ENCODE measurements around the gene SCN2A.
"Not testable (repeated sequence)": the region's sequence is repeated elsewhere in the genome, so short reads cannot be mapped to it uniquely, and the experiment has no call there.

The SCN2A gene

DNA sequence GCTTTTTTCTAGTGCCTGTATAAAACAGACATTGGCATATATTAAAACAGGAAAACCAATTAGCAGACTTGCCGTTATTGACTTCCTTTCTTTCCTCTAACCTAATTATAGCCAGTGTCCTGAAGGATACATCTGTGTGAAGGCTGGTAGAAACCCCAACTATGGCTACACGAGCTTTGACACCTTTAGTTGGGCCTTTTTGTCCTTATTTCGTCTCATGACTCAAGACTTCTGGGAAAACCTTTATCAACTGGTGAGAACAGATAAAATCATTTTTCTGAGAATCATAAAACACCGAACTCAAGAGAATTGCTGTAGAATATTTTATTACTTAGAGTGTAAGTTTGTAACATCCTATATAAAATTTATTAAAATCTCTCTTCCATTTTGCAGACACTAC is 74.3 kb downstream of the SCN2A start:
- no peak overlapping the region for H3K9ac ChIP-seq (ENCODE audit: low read length)
- no peak overlapping the region for H3K27ac ChIP-seq (ENCODE audit: low read depth, low read length)
- H3K36me3 ChIP-seq (ENCODE audit: control insufficient read depth, insufficient read depth, low read length), result no peaks in the 10 kb centered on the region
- no peaks in the 10 kb centered on the region for H3K4me1 ChIP-seq (ENCODE audit: control insufficient read depth, insufficient read depth, low read length)
- H3K27me3 ChIP-seq (ENCODE audit: control insufficient read depth, insufficient read depth, low read length), result no peaks in the 10 kb centered on the region
- H3K4me3 ChIP-seq (ENCODE audit: low read depth, low read length), result no peak overlapping the region
- no peaks in the 10 kb centered on the region for H3K9me3 ChIP-seq (ENCODE audit: control insufficient read depth, insufficient read depth, low read depth, low read length)

DNA sequence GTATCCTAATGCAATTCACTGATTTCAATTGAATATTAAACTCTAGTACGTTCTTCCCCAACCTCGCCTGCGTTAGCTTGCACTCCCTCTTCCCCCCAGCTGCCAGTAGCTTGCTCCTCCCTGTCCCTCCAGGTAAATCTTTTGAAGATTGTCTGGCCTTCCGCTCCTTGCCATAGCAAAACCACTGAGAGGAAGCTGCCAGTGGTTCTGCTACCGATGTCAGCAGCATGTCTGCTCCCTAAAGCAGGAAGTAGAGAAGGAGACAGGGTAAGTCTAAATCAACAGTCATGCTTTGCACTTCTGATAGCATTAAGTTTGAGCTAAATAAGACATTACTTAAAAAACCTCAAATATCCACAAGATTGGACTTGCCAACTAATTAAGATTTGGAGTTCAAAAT is 89.1 kb downstream of the SCN2A start:
- Histone ChIP-seq H3K4me3 (ENCODE audit: low read depth, low read length) (no peak overlapping the region), H3K27me3 (ENCODE audit: control insufficient read depth, insufficient read depth, low read length) (no peaks in the 10 kb centered on the region), H3K9me3 (ENCODE audit: control insufficient read depth, insufficient read depth, low read depth, low read length) (no peaks in the 10 kb centered on the region), H3K36me3 (ENCODE audit: control insufficient read depth, insufficient read depth, low read length) (no peaks in the 10 kb centered on the region), H3K4me1 (ENCODE audit: control insufficient read depth, insufficient read depth, low read length) (no peaks in the 10 kb centered on the region), H3K27ac (ENCODE audit: low read depth, low read length) (no peak overlapping the region), H3K9ac (ENCODE audit: low read length) (no peak overlapping the region)

DNA sequence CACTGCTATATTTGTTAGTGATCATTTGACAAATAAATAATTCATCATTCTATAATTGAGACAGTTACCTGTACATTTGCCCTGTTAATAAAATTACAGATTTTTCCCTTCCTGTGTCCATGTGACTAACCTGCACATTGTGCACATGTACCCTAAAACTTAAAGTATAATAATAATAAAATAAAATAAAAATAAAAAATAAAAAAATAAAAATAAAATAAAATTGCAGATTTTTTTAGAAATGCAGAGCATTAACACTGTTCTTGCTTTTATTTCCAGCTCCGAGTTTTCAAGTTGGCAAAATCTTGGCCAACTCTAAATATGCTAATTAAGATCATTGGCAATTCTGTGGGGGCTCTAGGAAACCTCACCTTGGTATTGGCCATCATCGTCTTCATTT is 105.1 kb downstream of the SCN2A start:
- not testable (repeated sequence) for H3K4me3 ChIP-seq (ENCODE audit: low read depth, low read length); H3K9ac ChIP-seq (ENCODE audit: low read length); H3K27ac ChIP-seq (ENCODE audit: low read depth, low read length); H3K9me3 ChIP-seq (ENCODE audit: control insufficient read depth, insufficient read depth, low read depth, low read length); H3K27me3 ChIP-seq (ENCODE audit: control insufficient read depth, insufficient read depth, low read length); H3K36me3 ChIP-seq (ENCODE audit: control insufficient read depth, insufficient read depth, low read length); H3K4me1 ChIP-seq (ENCODE audit: control insufficient read depth, insufficient read depth, low read length)

DNA sequence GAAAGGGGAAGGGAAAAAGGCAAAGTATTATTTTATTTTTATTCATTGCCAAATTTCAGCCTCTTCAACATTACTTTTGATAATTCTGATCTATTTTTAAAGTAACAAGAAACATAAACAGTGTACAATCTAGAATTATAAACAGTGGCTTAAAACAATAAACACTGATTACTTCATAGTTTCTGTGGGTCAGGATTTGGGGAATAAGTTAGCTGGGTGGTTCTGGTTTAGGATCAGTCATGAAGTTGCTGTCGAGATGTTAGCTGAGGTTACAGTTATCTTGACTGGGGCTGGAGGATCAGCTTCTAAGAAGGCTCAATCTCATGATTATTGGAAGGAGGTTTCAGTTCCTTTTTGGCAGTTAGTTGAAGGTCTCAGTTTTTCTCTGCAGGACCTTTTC is 109.2 kb downstream of the SCN2A start:
- Histone ChIP-seq H3K36me3 (ENCODE audit: control insufficient read depth, insufficient read depth, low read length) (no peaks in the 10 kb centered on the region), H3K27ac (ENCODE audit: low read depth, low read length) (no peak overlapping the region), H3K9ac (ENCODE audit: low read length) (no peak overlapping the region), H3K4me1 (ENCODE audit: control insufficient read depth, insufficient read depth, low read length) (no peaks in the 10 kb centered on the region), H3K4me3 (ENCODE audit: low read depth, low read length) (no peak overlapping the region), H3K9me3 (ENCODE audit: control insufficient read depth, insufficient read depth, low read depth, low read length) (no peaks in the 10 kb centered on the region), H3K27me3 (ENCODE audit: control insufficient read depth, insufficient read depth, low read length) (no peaks in the 10 kb centered on the region)

DNA sequence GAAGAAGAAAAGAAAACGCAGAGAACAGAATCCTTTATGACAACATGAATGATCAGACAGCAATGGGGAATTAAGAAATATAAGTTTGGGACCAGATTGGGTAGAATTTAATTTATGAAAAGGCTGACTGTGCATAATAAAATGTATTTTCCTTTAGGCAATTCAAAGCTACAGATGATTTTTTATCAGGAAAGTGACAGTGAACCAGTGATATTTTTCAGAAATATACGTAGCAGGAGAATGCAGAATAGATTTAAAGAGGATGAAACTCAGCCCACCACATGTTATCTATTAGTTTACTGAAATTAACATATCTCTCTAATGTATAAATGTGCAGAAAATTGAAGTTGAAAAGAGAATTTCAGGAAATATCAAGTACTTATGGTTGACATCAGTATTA is 110.0 kb downstream of the SCN2A start:
- no peak overlapping the region for H3K9ac ChIP-seq (ENCODE audit: low read length)
- no peaks in the 10 kb centered on the region for H3K36me3 ChIP-seq (ENCODE audit: control insufficient read depth, insufficient read depth, low read length)
- no peaks in the 10 kb centered on the region for H3K9me3 ChIP-seq (ENCODE audit: control insufficient read depth, insufficient read depth, low read depth, low read length)
- H3K4me1 ChIP-seq (ENCODE audit: control insufficient read depth, insufficient read depth, low read length), result no peaks in the 10 kb centered on the region
- H3K4me3 ChIP-seq (ENCODE audit: low read depth, low read length), result no peak overlapping the region
- no peak overlapping the region for H3K27ac ChIP-seq (ENCODE audit: low read depth, low read length)
- H3K27me3 ChIP-seq (ENCODE audit: control insufficient read depth, insufficient read depth, low read length), result no peaks in the 10 kb centered on the region

DNA sequence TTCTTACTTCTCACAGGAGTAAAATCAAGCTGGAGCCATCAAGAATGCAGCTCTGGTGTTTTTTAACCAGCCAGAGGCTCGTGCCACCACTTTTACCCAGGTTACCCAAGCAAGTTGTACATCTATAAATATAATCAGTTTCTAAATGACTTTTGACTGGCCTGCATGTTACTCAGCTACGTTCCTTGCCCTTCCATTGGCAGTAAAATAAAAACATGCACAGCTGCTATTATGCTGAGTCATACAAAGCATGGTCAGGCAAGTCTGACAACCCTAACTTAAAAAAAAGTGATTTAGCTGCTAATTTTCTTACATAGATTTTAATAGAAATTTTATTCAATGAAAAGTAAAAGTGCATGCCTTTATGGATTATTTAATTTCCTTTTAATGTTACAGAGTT is 118.5 kb downstream of the SCN2A start:
- H3K9me3 ChIP-seq (ENCODE audit: control insufficient read depth, insufficient read depth, low read depth, low read length), result no peaks in the 10 kb centered on the region
- no peak overlapping the region for H3K27ac ChIP-seq (ENCODE audit: low read depth, low read length)
- no peaks in the 10 kb centered on the region for H3K27me3 ChIP-seq (ENCODE audit: control insufficient read depth, insufficient read depth, low read length)
- no peak overlapping the region for H3K9ac ChIP-seq (ENCODE audit: low read length)
- H3K4me3 ChIP-seq (ENCODE audit: low read depth, low read length), result no peak overlapping the region
- H3K36me3 ChIP-seq (ENCODE audit: control insufficient read depth, insufficient read depth, low read length), result no peaks in the 10 kb centered on the region
- H3K4me1 ChIP-seq (ENCODE audit: control insufficient read depth, insufficient read depth, low read length), result 0 out of 2 replicates have a peak, but pooled peaks cover 3% of the 10 kb centered on the region

DNA sequence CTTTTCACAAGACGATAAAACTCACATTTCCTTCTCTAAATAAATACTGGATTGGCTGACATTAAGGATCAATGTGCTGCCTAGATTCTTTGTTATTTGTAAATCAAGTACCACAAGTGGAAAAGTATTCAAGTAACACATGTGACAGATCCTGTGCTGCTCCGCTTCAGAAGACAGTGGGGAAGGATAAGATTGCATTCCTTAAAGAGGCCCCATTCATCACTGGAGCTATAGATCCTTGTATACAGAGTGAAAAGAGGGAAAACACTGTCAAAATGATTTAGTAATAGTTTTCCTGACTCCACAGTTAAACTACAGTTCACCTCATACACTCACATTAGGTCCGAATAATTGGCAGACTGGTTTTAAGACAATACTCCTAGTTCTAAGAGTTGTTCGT is 122.3 kb downstream of the SCN2A start:
- Histone ChIP-seq H3K9ac (ENCODE audit: low read length) (no peak overlapping the region), H3K36me3 (ENCODE audit: control insufficient read depth, insufficient read depth, low read length) (no peaks in the 10 kb centered on the region), H3K27ac (ENCODE audit: low read depth, low read length) (no peak overlapping the region), H3K4me1 (ENCODE audit: control insufficient read depth, insufficient read depth, low read length) (0 out of 2 replicates have a peak, but pooled peaks cover 3% of the 10 kb centered on the region), H3K4me3 (ENCODE audit: low read depth, low read length) (no peak overlapping the region), H3K27me3 (ENCODE audit: control insufficient read depth, insufficient read depth, low read length) (no peaks in the 10 kb centered on the region), H3K9me3 (ENCODE audit: control insufficient read depth, insufficient read depth, low read depth, low read length) (no peaks in the 10 kb centered on the region)

DNA sequence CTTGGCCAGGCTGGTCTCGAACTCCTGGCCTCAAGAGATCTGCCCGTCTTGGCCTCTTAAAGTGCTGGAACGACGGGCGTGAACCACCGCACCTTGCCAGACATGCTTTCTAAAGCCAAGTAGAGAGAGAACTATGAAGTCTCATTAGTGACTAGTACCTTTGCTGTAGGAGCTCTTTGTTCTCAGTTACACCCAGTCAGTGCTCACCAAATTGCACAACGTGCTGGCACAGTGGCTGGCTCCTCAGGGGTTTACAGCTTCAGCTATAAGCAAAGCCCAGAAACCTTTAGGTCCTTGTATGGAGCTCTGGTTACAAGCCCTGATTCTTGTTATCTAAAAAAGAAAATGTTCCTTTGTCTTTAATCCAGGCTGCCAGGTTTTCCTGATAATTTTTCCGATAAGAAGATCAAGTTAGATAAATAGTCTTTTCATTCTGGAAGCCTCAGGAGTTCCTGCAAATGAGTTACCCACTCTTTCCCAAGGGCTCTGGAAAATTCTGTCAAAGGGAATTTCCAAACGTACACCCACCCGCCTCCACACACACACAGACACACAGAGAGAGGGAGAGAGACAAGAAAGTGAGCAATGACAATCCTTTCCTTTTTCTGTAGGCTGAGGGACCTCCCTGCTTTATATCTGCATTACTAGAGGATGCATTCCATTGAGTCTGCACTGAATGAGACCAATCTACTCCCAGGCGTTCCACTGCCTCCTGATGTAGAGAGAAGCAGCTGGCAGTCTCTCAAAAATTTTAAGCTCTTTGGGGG is 130.1 kb downstream of the SCN2A start:
- no peaks in the 10 kb centered on the region for H3K36me3 ChIP-seq (ENCODE audit: control insufficient read depth, insufficient read depth, low read length)
- H3K4me1 ChIP-seq (ENCODE audit: control insufficient read depth, insufficient read depth, low read length), result peaks cover 25% of the 10 kb centered on the region
- no peaks in the 10 kb centered on the region for H3K27me3 ChIP-seq (ENCODE audit: control insufficient read depth, insufficient read depth, low read length)
- H3K9me3 ChIP-seq (ENCODE audit: control insufficient read depth, insufficient read depth, low read depth, low read length), result no peaks in the 10 kb centered on the region
- H3K9ac ChIP-seq (ENCODE audit: low read length), result no peak overlapping the region
- H3K27ac ChIP-seq (ENCODE audit: low read depth, low read length), result no peak overlapping the region; the same call in 1 of the 2 replicates
- H3K4me3 ChIP-seq (ENCODE audit: low read depth, low read length), result no peak overlapping the region

DNA sequence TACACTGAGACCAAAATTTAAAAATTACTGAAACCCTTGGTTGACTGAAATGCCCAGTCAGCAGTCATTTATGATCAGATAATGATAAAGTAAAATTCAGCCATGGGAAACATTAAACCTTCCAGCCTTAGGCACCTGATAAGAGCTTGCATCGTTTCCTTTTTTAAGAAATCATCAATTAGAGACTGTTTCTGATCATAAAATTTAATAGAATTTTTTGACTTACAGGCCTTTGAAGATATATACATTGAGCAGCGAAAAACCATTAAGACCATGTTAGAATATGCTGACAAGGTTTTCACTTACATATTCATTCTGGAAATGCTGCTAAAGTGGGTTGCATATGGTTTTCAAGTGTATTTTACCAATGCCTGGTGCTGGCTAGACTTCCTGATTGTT is 130.7 kb downstream of the SCN2A start:
- Histone ChIP-seq H3K4me3 (ENCODE audit: low read depth, low read length) (no peak overlapping the region), H3K36me3 (ENCODE audit: control insufficient read depth, insufficient read depth, low read length) (no peaks in the 10 kb centered on the region), H3K27me3 (ENCODE audit: control insufficient read depth, insufficient read depth, low read length) (no peaks in the 10 kb centered on the region), H3K27ac (ENCODE audit: low read depth, low read length) (no peak overlapping the region), H3K4me1 (ENCODE audit: control insufficient read depth, insufficient read depth, low read length) (peaks cover 25% of the 10 kb centered on the region), H3K9me3 (ENCODE audit: control insufficient read depth, insufficient read depth, low read depth, low read length) (no peaks in the 10 kb centered on the region), H3K9ac (ENCODE audit: low read length) (no peak overlapping the region)

DNA sequence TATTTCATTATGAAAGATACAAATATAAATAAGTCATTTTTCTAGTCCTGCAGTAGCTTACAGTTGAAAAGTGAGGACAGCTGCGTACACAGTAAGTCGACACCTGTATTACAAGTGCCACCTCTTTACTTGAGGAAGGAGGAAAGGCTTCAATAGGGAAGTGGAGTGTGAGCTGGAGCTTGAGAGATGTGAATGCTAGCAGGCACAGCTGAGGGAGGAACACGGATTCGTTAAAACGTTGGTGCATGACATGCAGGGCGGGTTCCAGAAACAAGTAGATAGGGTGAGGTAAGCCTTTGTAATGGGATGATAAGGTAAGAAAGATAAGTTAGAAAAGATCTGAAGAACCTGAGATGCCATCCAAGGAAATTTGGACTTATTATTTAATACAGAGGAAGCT is 132.1 kb downstream of the SCN2A start:
- no peak overlapping the region for H3K9ac ChIP-seq (ENCODE audit: low read length)
- peaks cover 25% of the 10 kb centered on the region for H3K4me1 ChIP-seq (ENCODE audit: control insufficient read depth, insufficient read depth, low read length)
- H3K4me3 ChIP-seq (ENCODE audit: low read depth, low read length), result no peak overlapping the region
- H3K9me3 ChIP-seq (ENCODE audit: control insufficient read depth, insufficient read depth, low read depth, low read length), result no peaks in the 10 kb centered on the region
- no peak overlapping the region for H3K27ac ChIP-seq (ENCODE audit: low read depth, low read length)
- no peaks in the 10 kb centered on the region for H3K27me3 ChIP-seq (ENCODE audit: control insufficient read depth, insufficient read depth, low read length)
- H3K36me3 ChIP-seq (ENCODE audit: control insufficient read depth, insufficient read depth, low read length), result no peaks in the 10 kb centered on the region

DNA sequence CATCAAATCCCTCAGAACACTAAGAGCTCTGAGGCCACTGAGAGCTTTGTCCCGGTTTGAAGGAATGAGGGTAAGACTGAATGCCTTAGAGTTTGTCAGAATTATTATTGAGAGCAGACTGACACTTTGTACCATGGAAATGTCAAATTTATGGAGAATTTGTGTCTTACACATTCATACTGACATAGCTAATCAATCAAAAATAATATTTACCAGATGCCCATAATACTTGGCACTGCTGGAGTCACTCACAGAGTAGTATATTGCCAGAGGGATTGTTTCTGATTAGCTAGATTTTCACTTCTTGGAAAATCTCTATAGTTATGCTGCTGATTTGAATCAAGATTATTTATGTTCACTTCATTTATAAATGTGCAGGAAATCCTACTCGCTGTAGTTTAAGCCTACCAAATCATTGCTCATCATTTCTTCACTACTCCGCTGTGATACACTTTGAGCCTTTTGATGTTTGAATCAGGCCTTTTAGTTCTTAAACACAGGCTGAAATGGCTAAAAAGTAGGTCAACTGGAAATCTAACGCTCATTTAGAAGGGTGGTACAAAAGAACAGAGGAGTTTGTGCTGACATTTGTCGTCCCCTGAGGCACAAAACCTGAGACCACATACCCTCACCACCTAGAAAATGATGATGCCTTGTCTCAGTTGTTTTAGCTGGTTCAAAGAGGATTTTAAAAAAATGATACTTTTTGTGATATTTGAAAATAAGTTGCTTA is 134.2 kb downstream of the SCN2A start:
- Histone ChIP-seq H3K27me3 (ENCODE audit: control insufficient read depth, insufficient read depth, low read length) (no peaks in the 10 kb centered on the region), H3K9ac (ENCODE audit: low read length) (no peak overlapping the region), H3K4me3 (ENCODE audit: low read depth, low read length) (no peak overlapping the region), H3K4me1 (ENCODE audit: control insufficient read depth, insufficient read depth, low read length) (peaks cover 25% of the 10 kb centered on the region), H3K36me3 (ENCODE audit: control insufficient read depth, insufficient read depth, low read length) (no peaks in the 10 kb centered on the region), H3K9me3 (ENCODE audit: control insufficient read depth, insufficient read depth, low read depth, low read length) (no peaks in the 10 kb centered on the region), H3K27ac (ENCODE audit: low read depth, low read length) (0 out of 2 replicates have a peak overlapping the region, but pooled peaks have one; percentile 7)

All from HUES6 (cell line).